GM12878 (cell line): ENCODE measurements around the gene IVD. TPM values are rescaled to one million over a fixed set of nuclear protein-coding genes. Genes with fewer than 3 reads are reported as not detected.
A peak's percentile ranks its signal among the peaks of the same experiment; 100 is the strongest.

ENCODE experiments used
- ATAC-seq: fragments of 200-7000 bp; cut with Tn5 transposase; 3 replicates; pipeline ENCODE4 v1.9.1; 2020; ENCODE audit warnings: mild to moderate bottlenecking, moderate library complexity
- BruUV-seq: library from RNA; stranded (reverse); fragments of 400-500 nt; replicated peaks from 2 replicates; lab custom pipeline; 2021; lab: Mats Ljungman, UMichigan
- CTCF ChIA-PET: fragments of 300-600 bp; sonication (Branson Sonifier 250); formaldehyde crosslinking; extraction: SDS; loops from one replicate; lab custom pipeline; 2021; ENCODE audit warnings: inconsistent platforms; lab: Yijun Ruan, JAX
- POLR2A ChIA-PET: fragments of 350-600 bp; formaldehyde crosslinking; extraction: SDS; loops from one replicate; lab custom pipeline; 2021; ENCODE audit warnings: inconsistent platforms; lab: Charles Lee
- RAD21 ChIA-PET: fragments of 300-600 bp; sonication (Branson Sonifier 250); formaldehyde crosslinking; loops from one replicate; lab custom pipeline; 2023; ENCODE audit warnings: antibody characterized with exemption; ENCODE audit not compliant: unreplicated experiment; lab: Charles Lee
- SMC1A ChIA-PET: fragments of 300-600 bp; sonication (Branson Sonifier 250); formaldehyde crosslinking; loops from one replicate; lab custom pipeline; 2023; ENCODE audit not compliant: unreplicated experiment, uncharacterized antibody; lab: Charles Lee
- DNase-seq: peaks from one replicate; pipeline ENCODE4 v3.0.0-alpha.2; 2011; ENCODE audit warnings: low read depth, low spot score
- FAIRE-seq: peaks from 3 replicates; lab custom pipeline; 2011; peaks lifted over from hg19 to GRCh38; lab: Jason Lieb, UNC
- H2AFZ ChIP-seq: 2 replicates; pipeline ENCODE4 v1.6.0; 2011; ENCODE audit warnings: low read depth, low read length, control low read depth; ENCODE audit not compliant: control insufficient read depth
- H3K27ac ChIP-seq: 2 replicates; pipeline ENCODE4 v1.5.1; 2011; ENCODE audit warnings: control low read depth; ENCODE audit not compliant: control insufficient read depth, insufficient read depth
- H3K27me3 ChIP-seq, 2 experiments: replicated peaks in 1 of 2; 2 replicates each; pipeline versions ENCODE4 v1.6.0 to v1.6.1; 2011; ENCODE audit warnings: low read length in 1 of 2; ENCODE audit not compliant: control insufficient read depth in 2 of 2, insufficient read depth in 2 of 2
- H3K36me3 ChIP-seq, 2 experiments: 2 replicates each; pipeline ENCODE4 v1.5.1; 2011; ENCODE audit warnings: low read length in 1 of 2; ENCODE audit not compliant: control insufficient read depth in 2 of 2, insufficient read depth in 2 of 2
- H3K4me1 ChIP-seq: 2 replicates; pipeline ENCODE4 v1.6.1; 2011; ENCODE audit warnings: mild to moderate bottlenecking, low read length, moderate library complexity, mixed read lengths; ENCODE audit not compliant: control insufficient read depth, insufficient read depth
- H3K4me2 ChIP-seq: 2 replicates; pipeline ENCODE4 v1.6.0; 2011; ENCODE audit warnings: control low read depth; ENCODE audit not compliant: control insufficient read depth, insufficient read depth
- H3K4me3 ChIP-seq: fragments of 200-600 bp; sonication (generic); 2 replicates; pipeline ENCODE4 v1.5.1; 2016
- H3K79me2 ChIP-seq: 2 replicates; pipeline ENCODE4 v1.6.0; 2011; ENCODE audit warnings: low read length; ENCODE audit not compliant: control insufficient read depth, insufficient read depth
- H3K9ac ChIP-seq: 2 replicates; pipeline ENCODE4 v1.8.0; 2011; ENCODE audit warnings: low read length, control low read depth, mixed read lengths; ENCODE audit not compliant: control insufficient read depth, insufficient read depth
- H3K9me3 ChIP-seq: replicated peaks from 3 replicates; pipeline ENCODE4 v1.5.1; 2011; ENCODE audit warnings: mild to moderate bottlenecking, low read length; ENCODE audit not compliant: control insufficient read depth, insufficient read depth
- H4K20me1 ChIP-seq: 2 replicates; pipeline ENCODE4 v1.6.0; 2011; ENCODE audit not compliant: control insufficient read depth, insufficient read depth
- BHLHE40 ChIP-seq, 2 experiments: fragments of 450-650 bp in 1 of 2; IDR thresholded peaks; 2 replicates each; pipeline ENCODE4 v1.6.1; 2011 to 2017; ENCODE audit warnings: low read depth in 2 of 2, borderline replicate concordance in 1 of 2, improper control_type of control experiment in 1 of 2, low read length in 1 of 2, mild to moderate bottlenecking in 1 of 2
- CBX5 ChIP-seq: sonication (generic); IDR thresholded peaks from 2 replicates; pipeline ENCODE4 v1.6.1; 2016; ENCODE audit warnings: low read depth, moderate library complexity, mild to moderate bottlenecking, inconsistent platforms
- CREB1 ChIP-seq: IDR thresholded peaks from 2 replicates; pipeline ENCODE4 v1.6.1; 2012; ENCODE audit warnings: low read depth, mild to moderate bottlenecking, inconsistent platforms
- E4F1 ChIP-seq: fragments of 450-650 bp; IDR thresholded peaks from 2 replicates; pipeline ENCODE4 v1.6.1; 2018; ENCODE audit warnings: borderline replicate concordance, mild to moderate bottlenecking; ENCODE audit not compliant: partially characterized antibody
- GATAD2B ChIP-seq: fragments of 450-650 bp; conservative IDR thresholded peaks from 2 replicates; pipeline ENCODE4 v1.6.1; 2017; ENCODE audit warnings: low read depth, mild to moderate bottlenecking, moderate library complexity
- NR2C2 ChIP-seq: IDR thresholded peaks from 2 replicates; pipeline ENCODE4 v1.6.1; 2011; ENCODE audit warnings: borderline replicate concordance, low read depth; ENCODE audit not compliant: control insufficient read depth, insufficient read length
- POLR2AphosphoS5 ChIP-seq: IDR thresholded peaks from 2 replicates; pipeline ENCODE4 v1.6.1; 2011; ENCODE audit warnings: mild to moderate bottlenecking, low read length, inconsistent platforms
- POU2F2 ChIP-seq: IDR thresholded peaks from 3 replicates; pipeline ENCODE4 v1.6.1; 2011; ENCODE audit warnings: low read depth, mild to moderate bottlenecking, low read length, borderline replicate concordance
- RAD21 ChIP-seq: IDR thresholded peaks from 2 replicates; pipeline ENCODE4 v1.6.1; 2011; ENCODE audit warnings: mild to moderate bottlenecking, low read depth, low read length, moderate library complexity; ENCODE audit not compliant: insufficient read depth
- RFX5 ChIP-seq: IDR thresholded peaks from 2 replicates; pipeline ENCODE4 v1.6.1; 2011; ENCODE audit warnings: low read depth, low read length, improper control_type of control experiment
- SP1 ChIP-seq: IDR thresholded peaks from one replicate; pipeline ENCODE4 v1.6.1; 2011; ENCODE audit warnings: low read depth, low read length
- SREBF1 ChIP-seq: IDR thresholded peaks from 2 replicates; pipeline ENCODE4 v1.6.1; 2012; ENCODE audit warnings: mild to moderate bottlenecking, low read length
- TCF12 ChIP-seq: IDR thresholded peaks from 2 replicates; pipeline ENCODE4 v1.6.1; 2011; ENCODE audit warnings: low read depth, mild to moderate bottlenecking, low read length
- TCF3 ChIP-seq: IDR thresholded peaks from 2 replicates; pipeline ENCODE4 v1.6.1; 2012; ENCODE audit warnings: low read depth, mild to moderate bottlenecking, low read length, borderline replicate concordance; ENCODE audit not compliant: insufficient read depth
- ZBTB40 ChIP-seq: fragments of 450-650 bp; IDR thresholded peaks from 2 replicates; pipeline ENCODE4 v1.6.1; 2016; ENCODE audit warnings: mild to moderate bottlenecking, moderate library complexity, borderline replicate concordance
- WGBS: methylation state at CpG from one replicate; pipeline ENCODE4 v1.1.6; 2016; ENCODE audit warnings: low lambda C conversion rate; ENCODE audit not compliant: insufficient replicate concordance, insufficient coverage; ENCODE audit errors: missing lambda C conversion rate; 5-methylcytosine and 5-hydroxymethylcytosine counted together
- in situ Hi-C: fragments of 300-500 bp; cut with MboI; formaldehyde crosslinking; loops from 9 replicates; pipeline ENCODE4 v1.14.3; 2018; ENCODE audit warnings: mixed read lengths
- intact Hi-C: fragments of 100-400 bp; cut with micrococcal nuclease; formaldehyde crosslinking; loops from one replicate; pipeline ENCODE4 v1.14.2; 2022; ENCODE audit not compliant: unreplicated experiment
- polyA plus RNA-seq, 11 experiments: library from polyadenylated mRNA; depleted of rRNA in 4 of 11; unstranded in 6 of 11; stranded (reverse) in 5 of 11; fragments of >200 nt; fragmentation: Nextera tagmentation in 4 of 11; fragmentation: Illumina TruSeq in 1 of 11; extraction: Ambion mirVana in 4 of 11; extraction: Trizol in 1 of 11; gene quantifications; 1 replicate in 1 of 11; 2 replicates in 10 of 11; pipeline versions ENCODE4 v1.2.1 to v1.2.3, GENCODE V29; 2011 to 2016; ENCODE audit warnings: inconsistent platforms in 2 of 11, missing spikeins in 2 of 11, low read depth in 1 of 11
- total RNA-seq, 4 experiments: library from RNA; depleted of rRNA in 3 of 4; stranded (reverse); fragments of >200 nt in 3 of 4; fragmentation: Illumina TruSeq in 1 of 4; extraction: Trizol in 1 of 4; gene quantifications; 2 replicates each; pipeline versions ENCODE4 v1.2.1 to v1.2.3, GENCODE V29; 2013 to 2021

IVD gene
- total and polyA plus RNA-seq, 10 of the 15 experiments (the other 5 are each of a cell fraction or from before 2014, with no cell fraction given), result 5.3 to 59.8 (median 45.7) TPM

GRCh38 chr15:40440743-40441564 lies 35.4 kb downstream of the IVD start, which contains the start of gene BAHD1:
Gene BAHD1 (plus strand): TSS chr15:40440953. CDS start chr15:40458465, 17,512 bp downstream.
- BruUV-seq, result no TSS peak
- Histone ChIP-seq H3K4me3 (peak within 1 kb of the TSS; percentile 86), H3K4me2 (peak within 1 kb of the TSS; percentile 99), H3K9ac (peak within 1 kb of the TSS; percentile 64), H3K27me3 (peaks cover 11 to 19% of the 10 kb centered on the region in 2 experiments), H2AFZ (peak within 1 kb of the TSS; percentile 72), H3K4me1 (peaks cover 19% of the 10 kb centered on the region), H3K79me2 (peaks cover 30% of the 10 kb centered on the region), H3K36me3 (0 out of 4 replicates have a peak, but pooled peaks cover 0 to 4% of the 10 kb centered on the region in 2 experiments), H3K27ac (peak within 1 kb of the TSS; percentile 33; the same call in 1 of the 2 replicates), H4K20me1 (peaks cover 23% of the 10 kb centered on the region), H3K9me3 (no peaks in the 10 kb centered on the region)
- peak; percentile 92 for ATAC-seq
- DNase-seq, result peak; percentile 76
- CTCF ChIA-PET, result interaction anchor here (0.8 to 1.4 kb wide), 10 partner anchors 12 to 114 kb away, joined by 3 to 6 read pairs (median 4); no protein-coding TSS in a partner anchor
- WGBS, result 3% methylated on average over 44 of the region's 119 CpGs
- SMC1A ChIA-PET, result interaction anchor here (0.9 to 1.0 kb wide), 2 partner anchors 9 to 154 kb away, joined by 3 to 4 read pairs; no protein-coding TSS in a partner anchor
- in situ Hi-C loops (no loop called here), intact Hi-C loops (loop anchor here (10.0 kb wide), 1 partner anchor 154 kb away; the partner anchor contains the start of gene KNL1)
- RAD21 ChIA-PET, result interaction anchor here (0.6 to 1.8 kb wide), 7 partner anchors 12 to 253 kb away, joined by 3 to 8 read pairs (median 4); partner anchors contain the start of genes CCDC32 and IVD
- FAIRE-seq, result peak; percentile 97
- POLR2A ChIA-PET, result interaction anchor here (0.6 to 4.1 kb wide), 7 partner anchors 11 to 325 kb away, joined by 3 to 26 read pairs (median 8); partner anchors contain the start of gene IVD
- no peak for TF ChIP-seq NR2C2
- peak; percentile 91 for TF ChIP-seq SP1
- 0 out of 2 replicates have a peak, but pooled peaks have one; percentile 11 for TF ChIP-seq CREB1
- 0 out of 2 replicates have a peak, but pooled peaks have one; percentile 8 for TF ChIP-seq TCF12
- peak; percentile 67; the same call in 1 of the 2 replicates for TF ChIP-seq RFX5
- TF ChIP-seq TCF3, result 0 out of 2 replicates have a peak, but pooled peaks have one; percentile 2
- peak in 1 of 2 experiments; percentile 45; a peak in 1 of 4 replicates for TF ChIP-seq BHLHE40 (IDR thresholded peaks at IDR 0.05; ENCODE audit: borderline replicate concordance in 1 of 2, low read depth in 2 of 2, low read length in 1 of 2)
- TF ChIP-seq SREBF1, result no peak
- no peak for TF ChIP-seq ZBTB40
- 0 out of 2 replicates have a peak, but pooled peaks have one; percentile 39 for TF ChIP-seq POLR2AphosphoS5
- no peak for TF ChIP-seq CBX5
- TF ChIP-seq E4F1, result no peak
- 0 out of 2 replicates have a peak, but pooled peaks have one; percentile 21 for TF ChIP-seq RAD21
- TF ChIP-seq GATAD2B, result peak; percentile 70
- TF ChIP-seq POU2F2, result no peak
